ENCODE data around the gene PCDHA13. TPM values are rescaled to one million over a fixed set of nuclear protein-coding genes. Genes with fewer than 3 reads are reported as not detected.
A peak's percentile ranks its signal among the peaks of the same experiment; 100 is the strongest.
"Not testable (repeated sequence)": the region's sequence is repeated elsewhere in the genome, so short reads cannot be mapped to it uniquely, and the experiment has no call there.

The PCDHA13 gene
- total RNA-seq, 1 donor = not detected

DNA sequence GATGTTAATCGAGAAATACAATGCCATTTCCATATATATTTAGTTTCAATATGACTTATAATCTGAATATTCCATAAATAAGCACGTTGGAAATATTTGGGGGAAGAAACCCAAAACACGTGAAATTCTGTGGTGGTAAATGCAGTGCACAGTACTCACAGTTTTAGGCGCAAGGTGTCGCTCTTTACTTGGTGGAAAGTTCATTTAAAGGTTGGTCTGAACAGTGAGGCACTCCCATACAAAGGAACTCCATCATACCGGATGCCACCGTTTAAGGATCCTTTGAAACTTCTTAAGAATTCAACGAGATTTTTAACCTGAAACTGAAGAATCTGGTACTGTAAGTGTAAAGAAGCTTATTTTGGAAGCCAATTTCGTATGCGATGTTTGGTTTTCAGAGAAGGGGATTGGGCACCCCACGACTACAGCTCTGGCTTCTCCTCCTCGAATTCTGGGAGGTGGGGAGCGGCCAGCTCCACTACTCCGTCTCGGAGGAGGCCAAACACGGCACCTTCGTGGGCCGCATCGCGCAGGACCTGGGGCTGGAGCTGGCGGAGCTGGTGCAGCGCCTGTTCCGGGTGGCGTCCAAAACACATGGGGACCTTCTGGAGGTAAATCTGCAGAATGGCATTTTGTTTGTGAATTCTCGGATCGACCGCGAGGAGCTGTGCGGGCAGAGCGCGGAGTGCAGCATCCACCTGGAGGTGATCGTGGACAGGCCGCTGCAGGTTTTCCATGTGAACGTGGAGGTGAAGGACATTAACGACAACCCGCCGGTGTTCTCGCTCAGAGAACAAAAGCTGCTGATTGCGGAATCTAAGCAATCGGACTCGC, 13.0 kb upstream of the PCDHA13 start, which contains the start of gene PCDHA11:
Gene PCDHA11 (plus strand): TSS at position 237 of the 834 bp plus-strand sequence. CDS start 147 bp downstream, at position 384.
- peak in 1 of 3 donors; percentile 1 for DNase-seq (ENCODE audit: low read depth in 2 of 3, low spot score in 2 of 3)

GRCh38 chr5:140869555-140869886, 12.4 kb upstream of the PCDHA13 start:
- DNase-seq (ENCODE audit: low read depth in 2 of 3, low spot score in 2 of 3) = no peak

GRCh38 chr5:140870221-140871201, 11.4 kb upstream of the PCDHA13 start:
- no peak for DNase-seq (ENCODE audit: low read depth in 2 of 3, low spot score in 2 of 3)

DNA sequence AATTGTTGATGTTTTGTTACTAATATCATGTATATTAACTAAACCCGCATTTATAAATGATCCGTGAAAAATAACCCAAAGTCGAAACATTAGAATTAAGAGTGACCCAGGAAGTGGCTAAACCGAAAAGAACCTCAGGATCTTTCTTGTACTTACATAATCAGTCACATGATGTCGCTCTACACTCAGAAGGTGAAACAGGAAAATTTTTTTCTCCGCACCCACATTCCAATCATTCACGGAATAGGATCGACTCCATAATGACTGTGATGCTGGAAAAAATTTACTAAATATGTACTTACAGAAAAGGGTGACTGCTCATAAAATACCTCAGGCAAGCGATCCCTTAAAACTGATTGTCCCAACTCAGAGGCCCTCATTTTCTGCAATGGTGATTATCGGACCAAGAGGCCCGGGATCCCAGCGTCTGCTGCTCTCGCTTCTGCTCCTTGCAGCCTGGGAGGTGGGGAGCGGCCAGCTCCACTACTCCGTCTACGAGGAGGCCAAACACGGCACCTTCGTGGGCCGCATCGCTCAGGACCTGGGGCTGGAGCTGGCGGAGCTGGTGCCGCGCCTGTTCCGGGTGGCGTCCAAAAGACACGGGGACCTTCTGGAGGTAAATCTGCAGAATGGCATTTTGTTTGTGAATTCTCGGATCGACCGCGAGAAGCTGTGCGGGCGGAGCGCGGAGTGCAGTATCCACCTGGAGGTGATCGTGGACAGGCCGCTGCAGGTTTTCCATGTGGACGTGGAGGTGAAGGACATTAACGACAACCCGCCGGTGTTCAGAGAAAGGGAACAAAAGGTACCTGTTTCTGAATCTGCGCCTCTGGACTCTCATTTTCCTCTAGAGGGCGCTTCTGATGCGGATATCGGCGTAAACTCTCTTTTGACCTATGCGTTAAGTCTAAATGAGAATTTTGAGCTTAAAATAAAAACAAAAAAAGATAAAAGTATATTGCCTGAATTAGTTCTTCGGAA, 6.5 kb upstream of the PCDHA13 start, which contains the start of gene PCDHA12:
Gene PCDHA12 (plus strand): TSS at position 224 of the 981 bp plus-strand sequence. CDS start 165 bp downstream, at position 389.
- no peak for DNase-seq (ENCODE audit: low read depth in 2 of 3, low spot score in 2 of 3)

GRCh38 chr5:140876541-140877261, 5.2 kb upstream of the PCDHA13 start:
- not testable (repeated sequence) for DNase-seq (ENCODE audit: low read depth in 2 of 3, low spot score in 2 of 3)

DNA sequence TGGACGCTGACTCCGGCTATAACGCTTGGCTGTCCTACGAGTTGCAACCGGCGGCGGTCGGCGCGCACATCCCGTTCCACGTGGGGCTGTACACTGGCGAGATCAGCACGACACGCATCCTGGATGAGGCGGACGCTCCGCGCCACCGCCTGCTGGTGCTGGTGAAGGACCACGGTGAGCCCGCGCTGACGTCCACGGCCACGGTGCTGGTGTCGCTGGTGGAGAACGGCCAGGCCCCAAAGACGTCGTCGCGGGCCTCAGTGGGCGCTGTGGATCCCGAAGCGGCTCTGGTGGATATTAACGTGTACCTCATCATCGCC, 4.7 kb upstream of the PCDHA13 start:
- no peak for DNase-seq (ENCODE audit: low read depth in 2 of 3, low spot score in 2 of 3)

DNA sequence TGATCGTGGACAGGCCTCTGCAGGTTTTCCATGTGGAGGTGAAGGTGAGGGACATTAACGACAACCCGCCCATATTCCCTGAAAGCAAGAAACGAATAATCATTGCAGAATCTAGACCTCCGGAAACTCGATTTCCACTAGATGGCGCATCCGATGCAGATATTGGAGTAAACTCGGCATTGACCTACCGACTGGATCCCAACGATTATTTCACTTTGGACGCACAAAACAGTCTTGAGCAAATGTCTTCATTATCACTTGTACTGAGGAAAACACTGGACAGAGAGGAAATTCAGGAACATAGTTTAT, 621 bp downstream of the PCDHA13 start:
- DNase-seq (ENCODE audit: low read depth in 2 of 3, low spot score in 2 of 3) = no peak

GRCh38 chr5:140883373-140883772, 1.4 kb downstream of the PCDHA13 start:
- no peak for DNase-seq (ENCODE audit: low read depth in 2 of 3, low spot score in 2 of 3)

DNA sequence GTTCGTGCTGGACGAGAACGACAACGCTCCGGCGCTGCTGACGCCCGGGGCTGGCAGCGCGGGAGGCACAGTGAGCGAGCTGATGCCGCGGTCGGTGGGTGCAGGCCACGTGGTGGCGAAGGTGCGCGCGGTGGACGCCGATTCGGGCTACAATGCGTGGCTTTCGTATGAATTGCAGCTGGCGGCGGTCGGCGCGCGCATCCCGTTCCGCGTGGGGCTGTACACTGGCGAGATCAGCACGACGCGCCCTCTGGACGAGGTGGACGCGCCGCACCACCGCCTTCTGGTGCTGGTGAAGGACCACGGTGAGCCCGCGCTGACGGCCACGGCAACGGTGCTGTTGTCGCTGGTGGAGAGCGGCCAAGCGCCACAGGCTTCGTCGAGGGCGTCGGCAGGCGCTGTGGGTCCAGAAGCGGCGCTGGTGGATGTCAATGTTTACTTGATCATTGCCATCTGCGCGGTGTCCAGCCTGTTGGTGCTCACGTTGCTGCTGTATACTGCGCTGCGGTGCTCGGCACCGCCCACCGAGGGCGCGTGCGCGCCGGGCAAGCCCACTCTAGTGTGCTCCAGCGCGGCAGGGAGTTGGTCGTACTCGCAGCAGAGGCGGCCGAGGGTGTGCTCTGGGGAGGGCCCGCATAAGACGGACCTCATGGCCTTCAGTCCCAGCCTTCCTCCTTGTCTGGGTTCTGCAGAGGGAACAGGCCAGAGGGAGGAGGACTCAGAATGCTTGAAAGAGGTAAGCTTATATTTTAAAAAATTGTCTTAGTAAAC, 2.2 kb downstream of the PCDHA13 start:
- DNase-seq (ENCODE audit: low read depth in 2 of 3, low spot score in 2 of 3) = no peak

GRCh38 chr5:140916325-140916724, 34.4 kb downstream of the PCDHA13 start:
- no peak for DNase-seq (ENCODE audit: low read depth in 2 of 3, low spot score in 2 of 3)

- DNase-seq (ENCODE audit: low read depth in 2 of 3, low spot score in 2 of 3) = no peak
Measured at GRCh38 chr5:140923601-140924000, 41.7 kb downstream of the PCDHA13 start.

GRCh38 chr5:140925806-140926442, 44.0 kb downstream of the PCDHA13 start, which contains the start of gene PCDHAC1:
Gene PCDHAC1, plus strand, starts transcription at chr5:140926299. Its CDS starts 594 bp downstream, at chr5:140926893.
- DNase-seq (ENCODE audit: low read depth in 2 of 3, low spot score in 2 of 3) = no peak

DNA sequence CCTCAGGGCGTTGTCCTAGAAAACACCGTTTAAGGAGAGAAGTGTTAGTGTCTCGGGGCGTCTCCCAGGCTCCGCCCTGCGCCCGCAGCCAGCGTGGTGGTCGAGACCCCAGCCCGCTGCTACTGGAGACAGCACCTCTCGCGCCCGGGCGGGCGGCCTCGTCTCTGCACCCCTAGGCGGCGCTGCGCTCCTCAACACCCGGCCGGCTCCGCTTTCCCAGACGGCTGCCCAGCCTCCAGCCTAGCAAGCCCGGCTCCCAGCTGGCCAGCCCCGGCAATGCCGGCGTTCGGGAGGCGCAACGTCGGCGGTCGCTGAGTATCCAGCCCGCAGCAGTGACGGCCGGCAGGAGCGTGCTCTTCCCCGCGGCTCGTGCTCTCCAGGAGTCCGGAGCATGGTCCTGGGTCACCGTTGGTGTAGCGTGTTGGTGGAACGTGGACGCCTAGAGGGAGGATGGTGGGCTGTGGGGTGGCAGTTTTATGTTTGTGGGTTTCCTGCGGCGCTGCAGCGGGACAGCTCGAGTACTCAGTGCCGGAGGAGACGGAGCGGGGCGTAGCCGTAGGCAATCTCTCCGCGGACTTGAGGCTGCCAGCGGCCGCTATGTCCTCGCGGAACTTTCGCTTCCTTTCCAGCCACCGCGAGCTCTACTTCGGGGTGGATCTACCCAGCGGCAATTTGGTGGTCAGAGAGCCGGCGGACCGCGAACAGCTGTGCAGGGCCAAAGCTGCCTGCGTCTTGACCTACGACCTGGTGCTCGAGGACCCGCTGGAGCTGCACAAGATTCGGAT, 44.7 kb downstream of the PCDHA13 start:
- peak in 2 of 3 donors; percentile 23 to 39 for DNase-seq (ENCODE audit: low read depth in 2 of 3, low spot score in 2 of 3)

GRCh38 chr5:140927228-140927573, 45.3 kb downstream of the PCDHA13 start:
- DNase-seq (ENCODE audit: low read depth in 2 of 3, low spot score in 2 of 3) = no peak
